BJ (cell line): ENCODE measurements around the gene LYRM4. TPM values are rescaled to one million over a fixed set of nuclear protein-coding genes. Genes with fewer than 3 reads are reported as not detected.
A peak's percentile ranks its signal among the peaks of the same experiment; 100 is the strongest.

Source experiments
- CTCF ChIA-PET: fragments of 350-600 bp; formaldehyde crosslinking; extraction: SDS; loops from one replicate; lab custom pipeline; 2021; ENCODE audit warnings: antibody characterized with exemption, inconsistent platforms; lab: Yijun Ruan, JAX
- POLR2A ChIA-PET: fragments of 300-600 bp; sonication (Branson Sonifier 250); formaldehyde crosslinking; extraction: SDS; loops from one replicate; lab custom pipeline; 2021; ENCODE audit warnings: antibody characterized with exemption; lab: Charles Lee
- DNase-seq: peaks from one replicate; pipeline ENCODE4 v3.0.0-alpha.2; 2011; ENCODE audit warnings: low read depth
- H3K27me3 ChIP-seq: 2 replicates; pipeline ENCODE4 v1.6.0; 2011; ENCODE audit warnings: low read length; ENCODE audit not compliant: control insufficient read depth, insufficient read depth
- H3K36me3 ChIP-seq: 2 replicates; pipeline ENCODE4 v1.5.1; 2011; ENCODE audit warnings: low read length; ENCODE audit not compliant: control insufficient read depth, insufficient read depth
- H3K4me3 ChIP-seq: 2 replicates; pipeline ENCODE4 v1.5.1; 2011; ENCODE audit warnings: low read depth, mild to moderate bottlenecking, control low read depth, low read length
- polyA plus RNA-seq: library from polyadenylated mRNA; depleted of rRNA; stranded (reverse); fragments of >200 nt; gene quantifications from 2 replicates; pipeline ENCODE4 v1.2.3, GENCODE V29; 2011
- TF ChIP-seq, protein P1 (sequence below): IDR thresholded peaks from 2 replicates; pipeline ENCODE4 v1.5.1; 2011; ENCODE audit warnings: low read depth, mild to moderate bottlenecking, control low read depth, inconsistent platforms, low read length, moderate library complexity; ENCODE audit not compliant: insufficient read depth

Gene LYRM4
- polyA plus RNA-seq, 1 experiment, result 29.0 TPM

GRCh38 chr6:5217356-5217755 is 43.4 kb downstream of the LYRM4 start:
- TF ChIP-seq, protein P1, sequence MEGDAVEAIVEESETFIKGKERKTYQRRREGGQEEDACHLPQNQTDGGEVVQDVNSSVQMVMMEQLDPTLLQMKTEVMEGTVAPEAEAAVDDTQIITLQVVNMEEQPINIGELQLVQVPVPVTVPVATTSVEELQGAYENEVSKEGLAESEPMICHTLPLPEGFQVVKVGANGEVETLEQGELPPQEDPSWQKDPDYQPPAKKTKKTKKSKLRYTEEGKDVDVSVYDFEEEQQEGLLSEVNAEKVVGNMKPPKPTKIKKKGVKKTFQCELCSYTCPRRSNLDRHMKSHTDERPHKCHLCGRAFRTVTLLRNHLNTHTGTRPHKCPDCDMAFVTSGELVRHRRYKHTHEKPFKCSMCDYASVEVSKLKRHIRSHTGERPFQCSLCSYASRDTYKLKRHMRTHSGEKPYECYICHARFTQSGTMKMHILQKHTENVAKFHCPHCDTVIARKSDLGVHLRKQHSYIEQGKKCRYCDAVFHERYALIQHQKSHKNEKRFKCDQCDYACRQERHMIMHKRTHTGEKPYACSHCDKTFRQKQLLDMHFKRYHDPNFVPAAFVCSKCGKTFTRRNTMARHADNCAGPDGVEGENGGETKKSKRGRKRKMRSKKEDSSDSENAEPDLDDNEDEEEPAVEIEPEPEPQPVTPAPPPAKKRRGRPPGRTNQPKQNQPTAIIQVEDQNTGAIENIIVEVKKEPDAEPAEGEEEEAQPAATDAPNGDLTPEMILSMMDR, result no peak
- DNase-seq, result no peak
- no peak overlapping the region for H3K4me3 ChIP-seq
- ChIA-PET CTCF (interaction anchor here (1.5 kb wide), 1 partner anchor 167 kb away, joined by 4 read pairs; no protein-coding TSS in a partner anchor), POLR2A (no interaction called here)
- H3K36me3 ChIP-seq, result no peaks in the 10 kb centered on the region
- no peaks in the 10 kb centered on the region for H3K27me3 ChIP-seq

DNA sequence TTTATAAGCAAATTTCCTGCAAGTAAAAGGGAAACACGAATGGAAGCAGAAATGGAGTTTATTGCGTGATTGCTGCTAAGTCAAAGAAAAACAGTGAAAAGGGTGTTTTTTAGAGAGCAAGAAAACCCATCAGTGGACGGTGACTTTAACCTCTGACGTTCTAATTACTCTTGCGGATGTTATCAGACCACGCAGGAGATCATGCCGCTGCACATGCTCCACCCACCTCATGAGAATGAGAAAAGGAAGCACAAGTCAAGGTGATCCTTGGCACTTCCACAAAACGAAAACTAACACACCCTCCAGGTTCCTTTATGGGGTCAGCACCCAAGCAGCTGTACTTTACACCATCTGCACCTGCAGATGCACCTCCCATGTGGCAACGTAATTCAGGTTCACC is 45.0 kb downstream of the LYRM4 start:
- no peaks in the 10 kb centered on the region for H3K27me3 ChIP-seq
- ChIA-PET CTCF (interaction anchor here (0.8 to 3.9 kb wide), 5 partner anchors 9 to 166 kb away, joined by 3 to 20 read pairs (median 4); no protein-coding TSS in a partner anchor), POLR2A (no interaction called here)
- TF ChIP-seq, protein P1, result no peak
- H3K36me3 ChIP-seq, result no peaks in the 10 kb centered on the region
- no peak overlapping the region for H3K4me3 ChIP-seq
- no peak for DNase-seq

DNA sequence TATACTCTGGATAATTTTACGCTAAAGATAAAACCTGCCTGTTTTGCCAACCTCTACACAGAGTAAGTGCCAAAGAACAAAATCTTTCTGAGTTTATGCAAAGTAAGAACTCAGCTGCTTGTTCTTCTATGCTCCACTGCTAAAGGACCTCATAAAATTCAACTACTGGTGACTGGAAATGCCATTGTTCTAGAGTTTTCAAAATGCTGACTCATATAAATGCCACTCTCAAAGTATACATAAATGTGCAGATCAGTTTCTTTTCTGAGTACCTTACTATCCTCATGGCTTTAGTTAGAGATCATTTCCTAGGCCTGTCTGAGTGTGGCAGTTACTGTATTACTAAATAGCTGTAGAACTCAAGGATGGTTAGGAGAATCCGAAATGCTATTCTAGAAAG is 45.6 kb downstream of the LYRM4 start:
- POLR2A ChIA-PET, result interaction anchor here (0.6 kb wide), 1 partner anchor 22 kb away, joined by 4 read pairs; no protein-coding TSS in a partner anchor
- no peak for DNase-seq
- TF ChIP-seq, protein P1, result no peak
- CTCF ChIA-PET, result interaction anchor here (0.8 to 3.9 kb wide), 10 partner anchors 9 to 188 kb away, joined by 3 to 20 read pairs (median 4); no protein-coding TSS in a partner anchor
- H3K36me3 ChIP-seq, result no peaks in the 10 kb centered on the region
- no peak overlapping the region for H3K4me3 ChIP-seq
- H3K27me3 ChIP-seq, result no peaks in the 10 kb centered on the region

DNA sequence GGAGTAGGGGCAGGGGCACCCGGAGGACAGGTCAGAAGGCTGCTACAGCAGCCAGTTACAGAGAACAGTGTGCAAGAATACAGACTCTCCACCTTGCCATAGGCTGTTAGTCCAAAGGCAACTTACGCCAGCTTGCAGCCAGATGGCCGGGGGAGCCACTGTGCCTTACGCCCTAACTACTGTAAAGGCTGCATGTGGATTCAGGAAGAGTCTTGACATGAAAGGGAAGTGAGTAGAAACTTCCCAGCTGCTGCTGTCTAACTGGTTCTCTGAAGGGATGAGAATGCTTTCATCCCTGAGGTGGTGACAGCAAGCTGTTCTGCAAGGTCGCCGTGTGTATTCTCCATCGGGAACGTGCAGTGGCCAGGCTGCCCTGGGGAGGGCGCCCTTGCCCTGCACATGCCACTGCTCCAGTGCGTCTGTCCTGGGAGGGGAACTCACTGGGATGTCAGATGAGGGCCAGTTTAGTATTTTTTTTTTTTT is 46.1 kb downstream of the LYRM4 start:
- TF ChIP-seq, protein P1, result peak; percentile 79
- DNase-seq, result no peak
- ChIA-PET CTCF (interaction anchor here (0.6 to 3.9 kb wide), 12 partner anchors 9 to 188 kb away, joined by 3 to 20 read pairs (median 4); no protein-coding TSS in a partner anchor), POLR2A (interaction anchor here (0.6 to 0.7 kb wide), 2 partner anchors 22 to 136 kb away, joined by 4 to 5 read pairs; no protein-coding TSS in a partner anchor)
- no peaks in the 10 kb centered on the region for H3K27me3 ChIP-seq
- no peak overlapping the region for H3K4me3 ChIP-seq
- H3K36me3 ChIP-seq, result no peaks in the 10 kb centered on the region

GRCh38 chr6:5213836-5214235 is 46.9 kb downstream of the LYRM4 start:
- Histone ChIP-seq H3K4me3 (no peak overlapping the region), H3K27me3 (no peaks in the 10 kb centered on the region), H3K36me3 (no peaks in the 10 kb centered on the region)
- DNase-seq, result no peak
- TF ChIP-seq, protein P1, result peak; percentile 56; the same call in 1 of the 2 replicates
- CTCF ChIA-PET, result interaction anchor here (0.8 to 3.9 kb wide), 11 partner anchors 8 to 189 kb away, joined by 3 to 20 read pairs (median 4); no protein-coding TSS in a partner anchor
- POLR2A ChIA-PET, result no interaction called here
